HG03521 (cell line): ENCODE measurements around the gene SEC16B.

Experiments
- ATAC-seq: cut with Tn5 transposase; IDR thresholded peaks from one replicate; pipeline ENCODE4 v1.9.1; 2021; ENCODE audit warnings: mild to moderate bottlenecking, moderate library complexity; ENCODE audit not compliant: unreplicated experiment

SEC16B gene

GRCh38 chr1:177913762-177914540 is 55.9 kb downstream of the SEC16B start:
- no peak for ATAC-seq

- ATAC-seq, result no peak
Observed at GRCh38 chr1:177912991-177913390, 56.9 kb downstream of the SEC16B start.

GRCh38 chr1:177909416-177909815 is 60.4 kb downstream of the SEC16B start:
- no peak for ATAC-seq

- ATAC-seq, result no peak
Observed at GRCh38 chr1:177907000-177907399, 62.9 kb downstream of the SEC16B start.

- no peak for ATAC-seq
Observed at GRCh38 chr1:177905686-177906085, 64.2 kb downstream of the SEC16B start.

- no peak for ATAC-seq
Observed at GRCh38 chr1:177902266-177902665, 67.6 kb downstream of the SEC16B start.

GRCh38 chr1:177897998-177898654 is 71.7 kb downstream of the SEC16B start:
- ATAC-seq, result no peak

- ATAC-seq, result no peak
Observed at GRCh38 chr1:177897281-177897997, 72.4 kb downstream of the SEC16B start.
